ENCODE data around the gene ACADS.

- TF ChIP-seq BCL11A (IDR thresholded peaks at IDR 0.05; ENCODE audit: low read depth in 2 of 2, low read length in 2 of 2) (no peak), GTF2F1 (IDR thresholded peaks at IDR 0.05; ENCODE audit: borderline replicate concordance, low read depth, low read length) (no peak), CTCF (IDR thresholded peaks at IDR 0.05; ENCODE audit: control extremely low read depth in 1 of 3, insufficient read depth in 1 of 3, low read depth in 1 of 3, low read length in 3 of 3) (no peak), EZH2 (IDR thresholded peaks at IDR 0.05; ENCODE audit: low read depth, low read length, severe bottlenecking) (no peak), ATF3 (IDR thresholded peaks at IDR 0.05; ENCODE audit: insufficient read depth, low read depth, low read length) (no peak), RAD21 (IDR thresholded peaks at IDR 0.05 in 1 of 2, conservative IDR thresholded peaks at IDR 0.05 in 1 of 2; ENCODE audit: low read depth in 2 of 2, low read length in 2 of 2) (no peak)
Measured at GRCh38 chr12:120754792-120755191, 29.2 kb downstream of the ACADS start.
